ENCODE data around the gene JARID2.
A peak's percentile ranks its signal among the peaks of the same experiment; 100 is the strongest.

JARID2 gene

GRCh38 chr6:15485936-15486335 is 240.1 kb downstream of the JARID2 start:
- Histone ChIP-seq H3K36me3 (replicated peaks in 1 of 2; ENCODE audit: control insufficient read depth in 2 of 2, insufficient read depth in 2 of 2, low read length in 2 of 2) (peaks cover 15 to 43% of the 10 kb centered on the region in 2 donors), H2BK120ac (ENCODE audit: low read depth, low read length) (no peak overlapping the region), H2AFZ (ENCODE audit: low read length) (no peak overlapping the region), H2BK15ac (ENCODE audit: low read length) (no peak overlapping the region), H3K18ac (ENCODE audit: low read length) (no peak overlapping the region), H3K4me2 (ENCODE audit: insufficient read depth, low read length, poor library complexity, severe bottlenecking) (no peak overlapping the region), H3K27ac (replicated peaks; ENCODE audit: low read length) (no peak overlapping the region), H3K14ac (ENCODE audit: low read length) (no peak overlapping the region), H3K79me1 (ENCODE audit: low read depth, low read length) (no peaks in the 10 kb centered on the region), H3K23ac (ENCODE audit: low read depth, low read length, poor library complexity) (no peak overlapping the region), H2AK5ac (ENCODE audit: low read depth, low read length) (no peak overlapping the region), H2BK5ac (ENCODE audit: low read length) (no peak overlapping the region), H3K9me3 (replicated peaks in 1 of 2; ENCODE audit: control insufficient read depth in 2 of 2, insufficient read depth in 1 of 2, low read depth in 1 of 2, low read length in 2 of 2) (no peaks in the 10 kb centered on the region), H3K4ac (ENCODE audit: low read length) (no peak overlapping the region), H2BK12ac (ENCODE audit: low read length) (no peak overlapping the region), H4K8ac (ENCODE audit: low read depth, low read length) (no peak overlapping the region), H3K9ac (ENCODE audit: low read depth, low read length, poor library complexity) (no peak overlapping the region), H4K91ac (ENCODE audit: low read depth, low read length, poor library complexity) (peak overlapping the region; percentile 13), H3K27me3 (ENCODE audit: control insufficient read depth in 3 of 3, insufficient read depth in 3 of 3, low read depth in 1 of 3, low read length in 3 of 3) (no peaks in the 10 kb centered on the region), H3K4me1 (ENCODE audit: control insufficient read depth in 2 of 2, insufficient read depth in 1 of 2, low read depth in 1 of 2, low read length in 2 of 2) (peaks cover 0 to 10% of the 10 kb centered on the region in 2 donors), H3K4me3 (ENCODE audit: low read length in 2 of 2) (no peak overlapping the region)
- no peak for DNase-seq (ENCODE audit: low spot score)
- WGBS, 2 donors (ENCODE audit: extremely low coverage in 2 of 2, insufficient read length in 2 of 2, insufficient replicate concordance in 1 of 2): no CpG with 5 or more reads among the region's 2 CpGs

- H3K14ac ChIP-seq (ENCODE audit: low read length): no peak overlapping the region
- WGBS, 2 donors (ENCODE audit: extremely low coverage in 2 of 2, insufficient read length in 2 of 2, insufficient replicate concordance in 1 of 2): no CpG with 5 or more reads among the region's 13 CpGs
- no peak overlapping the region for H2AFZ ChIP-seq (ENCODE audit: low read length)
- H3K27ac ChIP-seq (replicated peaks; ENCODE audit: low read length): no peak overlapping the region
- H3K18ac ChIP-seq (ENCODE audit: low read length): no peak overlapping the region
- no peak overlapping the region for H4K8ac ChIP-seq (ENCODE audit: low read depth, low read length)
- H2BK15ac ChIP-seq (ENCODE audit: low read length): no peak overlapping the region
- no peak overlapping the region for H2BK12ac ChIP-seq (ENCODE audit: low read length)
- H3K36me3 ChIP-seq (replicated peaks in 1 of 2; ENCODE audit: control insufficient read depth in 2 of 2, insufficient read depth in 2 of 2, low read length in 2 of 2): peaks cover 15 to 44% of the 10 kb centered on the region in 2 donors
- no peak overlapping the region for H3K4ac ChIP-seq (ENCODE audit: low read length)
- no peak overlapping the region for H4K91ac ChIP-seq (ENCODE audit: low read depth, low read length, poor library complexity)
- no peaks in the 10 kb centered on the region for H3K79me1 ChIP-seq (ENCODE audit: low read depth, low read length)
- no peak overlapping the region for H3K4me2 ChIP-seq (ENCODE audit: insufficient read depth, low read length, poor library complexity, severe bottlenecking)
- H2BK5ac ChIP-seq (ENCODE audit: low read length): no peak overlapping the region
- no peak overlapping the region for H2BK120ac ChIP-seq (ENCODE audit: low read depth, low read length)
- H3K4me1 ChIP-seq (ENCODE audit: control insufficient read depth in 2 of 2, insufficient read depth in 1 of 2, low read depth in 1 of 2, low read length in 2 of 2): peaks cover 0 to 7% of the 10 kb centered on the region in 2 donors
- H3K27me3 ChIP-seq (ENCODE audit: control insufficient read depth in 3 of 3, insufficient read depth in 3 of 3, low read depth in 1 of 3, low read length in 3 of 3): no peaks in the 10 kb centered on the region
- H2AK5ac ChIP-seq (ENCODE audit: low read depth, low read length): no peak overlapping the region
- H3K9me3 ChIP-seq (replicated peaks in 1 of 2; ENCODE audit: control insufficient read depth in 2 of 2, insufficient read depth in 1 of 2, low read depth in 1 of 2, low read length in 2 of 2): no peaks in the 10 kb centered on the region
- no peak overlapping the region for H3K4me3 ChIP-seq (ENCODE audit: low read length in 2 of 2)
- H3K9ac ChIP-seq (ENCODE audit: low read depth, low read length, poor library complexity): no peak overlapping the region
- no peak overlapping the region for H3K23ac ChIP-seq (ENCODE audit: low read depth, low read length, poor library complexity)
- DNase-seq (ENCODE audit: low spot score): no peak
Observed at GRCh38 chr6:15487262-15487661, 241.4 kb downstream of the JARID2 start.

GRCh38 chr6:15489261-15489962 is 243.5 kb downstream of the JARID2 start:
- Histone ChIP-seq H3K4me2 (ENCODE audit: insufficient read depth, low read length, poor library complexity, severe bottlenecking) (no peak overlapping the region), H4K8ac (ENCODE audit: low read depth, low read length) (no peak overlapping the region)

GRCh38 chr6:15490242-15491100 is 244.6 kb downstream of the JARID2 start:
- H3K4me2 ChIP-seq (ENCODE audit: insufficient read depth, low read length, poor library complexity, severe bottlenecking): no peak overlapping the region
- peaks cover 0 to 3% of the 10 kb centered on the region in 2 donors for H3K4me1 ChIP-seq (ENCODE audit: control insufficient read depth in 2 of 2, insufficient read depth in 1 of 2, low read depth in 1 of 2, low read length in 2 of 2)
- H3K9me3 ChIP-seq (replicated peaks in 1 of 2; ENCODE audit: control insufficient read depth in 2 of 2, insufficient read depth in 1 of 2, low read depth in 1 of 2, low read length in 2 of 2): no peaks in the 10 kb centered on the region
- H3K9ac ChIP-seq (ENCODE audit: low read depth, low read length, poor library complexity): no peak overlapping the region
- no peaks in the 10 kb centered on the region for H3K27me3 ChIP-seq (ENCODE audit: control insufficient read depth in 3 of 3, insufficient read depth in 3 of 3, low read depth in 1 of 3, low read length in 3 of 3)
- H4K91ac ChIP-seq (ENCODE audit: low read depth, low read length, poor library complexity): no peak overlapping the region
- H3K14ac ChIP-seq (ENCODE audit: low read length): no peak overlapping the region
- peaks cover 2% of the 10 kb centered on the region for H3K79me1 ChIP-seq (ENCODE audit: low read depth, low read length)
- no peak overlapping the region for H3K23ac ChIP-seq (ENCODE audit: low read depth, low read length, poor library complexity)
- DNase-seq (ENCODE audit: low spot score): no peak
- H2AK5ac ChIP-seq (ENCODE audit: low read depth, low read length): no peak overlapping the region
- H3K4me3 ChIP-seq (ENCODE audit: low read length in 2 of 2): no peak overlapping the region
- H2AFZ ChIP-seq (ENCODE audit: low read length): no peak overlapping the region
- no peak overlapping the region for H2BK15ac ChIP-seq (ENCODE audit: low read length)
- no peak overlapping the region for H3K18ac ChIP-seq (ENCODE audit: low read length)
- peaks cover 17 to 64% of the 10 kb centered on the region in 2 donors for H3K36me3 ChIP-seq (replicated peaks in 1 of 2; ENCODE audit: control insufficient read depth in 2 of 2, insufficient read depth in 2 of 2, low read length in 2 of 2)
- H2BK5ac ChIP-seq (ENCODE audit: low read length): no peak overlapping the region
- no peak overlapping the region for H2BK120ac ChIP-seq (ENCODE audit: low read depth, low read length)
- H4K8ac ChIP-seq (ENCODE audit: low read depth, low read length): no peak overlapping the region
- no peak overlapping the region for H3K4ac ChIP-seq (ENCODE audit: low read length)
- no peak overlapping the region for H3K27ac ChIP-seq (replicated peaks; ENCODE audit: low read length)
- WGBS, 2 donors (ENCODE audit: extremely low coverage in 2 of 2, insufficient read length in 2 of 2, insufficient replicate concordance in 1 of 2): no CpG with 5 or more reads among the region's 11 CpGs
- no peak overlapping the region for H2BK12ac ChIP-seq (ENCODE audit: low read length)

More at GRCh38 chr6:15489261-15489962, 243.5 kb downstream of the JARID2 start:
- no peak overlapping the region for H3K18ac ChIP-seq (ENCODE audit: low read length)
- H3K23ac ChIP-seq (ENCODE audit: low read depth, low read length, poor library complexity): no peak overlapping the region
- no peak overlapping the region for H2BK5ac ChIP-seq (ENCODE audit: low read length)
- DNase-seq (ENCODE audit: low spot score): no peak
- no peak overlapping the region for H2BK15ac ChIP-seq (ENCODE audit: low read length)
- H3K14ac ChIP-seq (ENCODE audit: low read length): no peak overlapping the region
- H3K27ac ChIP-seq (replicated peaks; ENCODE audit: low read length): no peak overlapping the region
- WGBS, 2 donors (ENCODE audit: extremely low coverage in 2 of 2, insufficient read length in 2 of 2, insufficient replicate concordance in 1 of 2): no CpG with 5 or more reads among the region's 14 CpGs
- H2BK120ac ChIP-seq (ENCODE audit: low read depth, low read length): no peak overlapping the region
- H3K79me1 ChIP-seq (ENCODE audit: low read depth, low read length): no peaks in the 10 kb centered on the region
- peaks cover 17 to 55% of the 10 kb centered on the region in 2 donors for H3K36me3 ChIP-seq (replicated peaks in 1 of 2; ENCODE audit: control insufficient read depth in 2 of 2, insufficient read depth in 2 of 2, low read length in 2 of 2)
- H3K27me3 ChIP-seq (ENCODE audit: control insufficient read depth in 3 of 3, insufficient read depth in 3 of 3, low read depth in 1 of 3, low read length in 3 of 3): no peaks in the 10 kb centered on the region
- no peak overlapping the region for H3K4ac ChIP-seq (ENCODE audit: low read length)
- no peak overlapping the region for H3K9ac ChIP-seq (ENCODE audit: low read depth, low read length, poor library complexity)
- no peak overlapping the region for H4K91ac ChIP-seq (ENCODE audit: low read depth, low read length, poor library complexity)
- no peak overlapping the region for H3K4me3 ChIP-seq (ENCODE audit: low read length in 2 of 2)
- no peak overlapping the region for H2AFZ ChIP-seq (ENCODE audit: low read length)
- H2AK5ac ChIP-seq (ENCODE audit: low read depth, low read length): no peak overlapping the region
- peaks cover 0 to 4% of the 10 kb centered on the region in 2 donors for H3K4me1 ChIP-seq (ENCODE audit: control insufficient read depth in 2 of 2, insufficient read depth in 1 of 2, low read depth in 1 of 2, low read length in 2 of 2)
- no peak overlapping the region for H2BK12ac ChIP-seq (ENCODE audit: low read length)
- H3K9me3 ChIP-seq (replicated peaks in 1 of 2; ENCODE audit: control insufficient read depth in 2 of 2, insufficient read depth in 1 of 2, low read depth in 1 of 2, low read length in 2 of 2): no peaks in the 10 kb centered on the region

All from neuronal stem cell (in vitro differentiated cells).